Endothelial cell of umbilical vein (primary cell): ENCODE data around the gene GAL3ST2. TPM values are rescaled to one million over a fixed set of nuclear protein-coding genes. Genes with fewer than 3 reads are reported as not detected.

Experiments
- BruUV-seq: library from RNA; stranded (reverse); fragments of 400-500 nt; replicated peaks from 2 replicates; lab custom pipeline; 2021; lab: Mats Ljungman, UMichigan
- CTCF ChIA-PET: fragments of 300-600, 350-600 bp; sonication (Branson Sonifier 250); formaldehyde crosslinking; loops from one replicate; lab custom pipeline; 2021; ENCODE audit warnings: antibody characterized with exemption, inconsistent platforms; lab: Charles Lee
- POLR2A ChIA-PET: fragments of 300-600, 350-600 bp; sonication (Branson Sonifier 250); formaldehyde crosslinking; loops from one replicate; lab custom pipeline; 2021; ENCODE audit warnings: antibody characterized with exemption, inconsistent platforms; lab: Charles Lee
- DNase-seq: peaks from one replicate; pipeline ENCODE4 v3.0.0-alpha.2; 2011; ENCODE audit warnings: low read depth, low spot score
- FAIRE-seq: peaks from 2 replicates; lab custom pipeline; 2011; peaks lifted over from hg19 to GRCh38; lab: Jason Lieb, UNC
- H2AFZ ChIP-seq: 2 replicates; pipeline ENCODE4 v1.6.0; 2012; ENCODE audit warnings: low read depth, low read length, control low read depth, inconsistent platforms
- H3K27ac ChIP-seq: 2 replicates; pipeline ENCODE4 v1.5.1; 2011; ENCODE audit warnings: low read depth, mild to moderate bottlenecking, control low read depth, low read length, moderate library complexity; ENCODE audit not compliant: insufficient read depth
- H3K27me3 ChIP-seq, 2 experiments: 2 replicates each; pipeline versions ENCODE4 v1.6.0 to v1.6.1; 2011; ENCODE audit warnings: low read length in 2 of 2, mixed read lengths in 1 of 2; ENCODE audit not compliant: control insufficient read depth in 2 of 2, insufficient read depth in 2 of 2
- H3K36me3 ChIP-seq, 2 experiments: 2 replicates in 1 of 2; 3 replicates in 1 of 2; pipeline ENCODE4 v1.5.1; 2011; ENCODE audit warnings: low read length in 2 of 2, mild to moderate bottlenecking in 1 of 2, moderate library complexity in 1 of 2; ENCODE audit not compliant: control insufficient read depth in 2 of 2, insufficient read depth in 2 of 2; ENCODE audit errors: extremely low read depth in 1 of 2
- H3K4me1 ChIP-seq: 3 replicates; pipeline ENCODE4 v1.5.1; 2011; ENCODE audit warnings: mild to moderate bottlenecking, low read length; ENCODE audit not compliant: control insufficient read depth, insufficient read depth; ENCODE audit errors: extremely low read depth
- H3K4me2 ChIP-seq: 2 replicates; pipeline ENCODE4 v1.6.1; 2011; ENCODE audit warnings: low read length, control low read depth, mixed read lengths; ENCODE audit not compliant: insufficient read depth
- H3K4me3 ChIP-seq, 3 experiments: fragments of 200-600 bp in 1 of 3; sonication (generic), shearing (Covaris generic) in 1 of 3; replicated peaks in 1 of 3; 2 replicates each; pipeline ENCODE4 v1.5.1; 2011 to 2016; ENCODE audit warnings: control low read depth in 3 of 3, low read length in 3 of 3, mild to moderate bottlenecking in 2 of 3, inconsistent platforms in 1 of 3, low read depth in 1 of 3, moderate library complexity in 1 of 3; ENCODE audit not compliant: insufficient read depth in 1 of 3
- H3K79me2 ChIP-seq: 2 replicates; pipeline ENCODE4 v1.6.0; 2012; ENCODE audit warnings: low read length, inconsistent platforms; ENCODE audit not compliant: control insufficient read depth, insufficient read depth
- H3K9ac ChIP-seq: replicated peaks from 2 replicates; pipeline ENCODE3; 2011; ENCODE audit warnings: low read length, control low read depth; ENCODE audit not compliant: insufficient read depth; ENCODE audit errors: extremely low read depth
- H3K9me1 ChIP-seq: replicated peaks from 3 replicates; pipeline ENCODE4 v1.6.0; 2011; ENCODE audit warnings: mild to moderate bottlenecking, low read length; ENCODE audit not compliant: control insufficient read depth, insufficient read depth; ENCODE audit errors: extremely low read depth
- H3K9me3 ChIP-seq: replicated peaks from 2 replicates; pipeline ENCODE4 v1.5.1; 2012; ENCODE audit warnings: low read length, inconsistent platforms; ENCODE audit not compliant: control insufficient read depth, insufficient read depth
- H4K20me1 ChIP-seq: replicated peaks from 2 replicates; pipeline ENCODE3; 2011; ENCODE audit warnings: mild to moderate bottlenecking, low read length; ENCODE audit not compliant: control insufficient read depth, insufficient read depth; ENCODE audit errors: extremely low read depth
- CTCF ChIP-seq, 2 donors: IDR thresholded peaks; 1 replicate in 1 of 2; 2 replicates in 1 of 2; pipeline ENCODE4 v1.5.1; 2011; ENCODE audit warnings: low read length in 2 of 2, mild to moderate bottlenecking in 2 of 2, moderate library complexity in 2 of 2, control low read depth in 1 of 2, inconsistent platforms in 1 of 2, low read depth in 1 of 2; ENCODE audit not compliant: insufficient read depth in 1 of 2; ENCODE audit errors: extremely low read depth in 1 of 2
- EZH2 ChIP-seq: IDR thresholded peaks from 2 replicates; pipeline ENCODE4 v1.6.1; 2012; ENCODE audit warnings: borderline replicate concordance, low read depth, mild to moderate bottlenecking, moderate library complexity, low read length, inconsistent platforms; ENCODE audit not compliant: severe bottlenecking
- FOS ChIP-seq: IDR thresholded peaks from 2 replicates; pipeline ENCODE4 v1.6.1; 2011; ENCODE audit warnings: mild to moderate bottlenecking, low read length, moderate library complexity, borderline replicate concordance; ENCODE audit not compliant: insufficient read depth
- GATA2 ChIP-seq: IDR thresholded peaks from 2 replicates; pipeline ENCODE4 v1.7.0; 2011; ENCODE audit warnings: low read depth, mild to moderate bottlenecking, moderate library complexity, mixed read lengths, low read length; ENCODE audit not compliant: insufficient read length, insufficient read depth
- JUN ChIP-seq: IDR thresholded peaks from 2 replicates; pipeline ENCODE4 v1.6.1; 2011; ENCODE audit warnings: borderline replicate concordance, low read depth; ENCODE audit not compliant: insufficient read length, insufficient read depth
- MYC ChIP-seq: IDR thresholded peaks from one replicate; pipeline ENCODE4 v1.6.1; 2011; ENCODE audit warnings: mild to moderate bottlenecking, low read depth, low read length
- POLR2A ChIP-seq: IDR thresholded peaks from 2 replicates; pipeline ENCODE4 v1.6.1; 2012; ENCODE audit warnings: low read depth, mild to moderate bottlenecking, control low read depth, low read length
- POLR2AphosphoS5 ChIP-seq: IDR thresholded peaks from 2 replicates; pipeline ENCODE4 v1.6.1; 2012; ENCODE audit warnings: low read depth, mild to moderate bottlenecking, control low read depth, low read length, moderate library complexity; ENCODE audit not compliant: insufficient read depth
- dilution Hi-C: fragments of 300-500 bp; cut with MboI; formaldehyde crosslinking; loops from one replicate; pipeline ENCODE4 v1.15.0; 2019; ENCODE audit warnings: low sequenced_read_pairs; ENCODE audit not compliant: extremely low pct_ligation_motif_present
- intact Hi-C: fragments of 100-400 bp; cut with micrococcal nuclease; formaldehyde crosslinking; loops from one replicate; pipeline ENCODE4 v1.10.0; 2022
- polyA plus RNA-seq, 4 experiments: library from polyadenylated mRNA; depleted of rRNA in 3 of 4; stranded (reverse) in 3 of 4; unstranded in 1 of 4; fragments of >200 nt; gene quantifications; 2 replicates each; pipeline versions ENCODE4 v1.2.1 to v1.2.3, GENCODE V29; 2011 to 2012; ENCODE audit warnings: missing spikeins in 1 of 4
- total RNA-seq: library from RNA; stranded (reverse); gene quantifications from 2 replicates; pipeline ENCODE4 v1.2.3, GENCODE V29; 2021
- TF ChIP-seq, protein P1 (sequence below): IDR thresholded peaks from 2 replicates; pipeline ENCODE4 v1.6.1; 2011; ENCODE audit not compliant: insufficient read depth, insufficient read length

The GAL3ST2 gene
- total and polyA plus RNA-seq, 2 donors (not counting 3 experiments of a cell fraction or from before 2014, with no cell fraction given), result not detected

DNA sequence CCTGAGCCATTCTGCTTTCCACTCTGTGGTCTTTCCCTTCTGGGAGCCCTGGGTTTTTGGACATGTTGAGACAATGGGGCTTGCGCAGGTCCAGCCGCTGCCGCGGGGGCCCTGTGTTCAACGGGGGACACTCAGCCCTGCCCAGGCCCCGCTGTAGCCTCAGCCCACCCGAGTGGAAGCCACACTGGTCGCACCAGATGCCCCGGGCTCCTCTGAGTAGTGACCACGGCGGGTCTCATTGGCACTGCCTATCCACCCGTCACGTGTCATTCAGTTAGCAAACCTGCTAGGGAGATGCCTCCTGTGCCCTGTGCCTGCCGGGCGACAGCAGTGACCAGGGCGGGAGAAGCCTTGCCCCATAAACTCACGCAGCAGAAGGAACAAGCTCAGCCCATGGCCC lies 23.1 kb upstream of the GAL3ST2 start:
- peaks cover 0 to 13% of the 10 kb centered on the region in 2 experiments for H3K36me3 ChIP-seq
- no peaks in the 10 kb centered on the region for H3K27me3 ChIP-seq
- dilution Hi-C loops, result no loop called here
- H3K9me3 ChIP-seq, result no peaks in the 10 kb centered on the region
- H3K27ac ChIP-seq, result no peak overlapping the region
- H3K9ac ChIP-seq, result no peak overlapping the region
- ChIA-PET CTCF (no interaction called here), POLR2A (no interaction called here)
- no peaks in the 10 kb centered on the region for H3K4me1 ChIP-seq
- H2AFZ ChIP-seq, result no peak overlapping the region
- no peaks in the 10 kb centered on the region for H3K9me1 ChIP-seq
- no peak overlapping the region for H3K4me3 ChIP-seq
- no peaks in the 10 kb centered on the region for H3K79me2 ChIP-seq
- intact Hi-C loops, result no loop called here
- H3K4me2 ChIP-seq, result no peak overlapping the region
- TF ChIP-seq POLR2AphosphoS5, result no peak
- TF ChIP-seq POLR2A, result no peak
- TF ChIP-seq, protein P1, sequence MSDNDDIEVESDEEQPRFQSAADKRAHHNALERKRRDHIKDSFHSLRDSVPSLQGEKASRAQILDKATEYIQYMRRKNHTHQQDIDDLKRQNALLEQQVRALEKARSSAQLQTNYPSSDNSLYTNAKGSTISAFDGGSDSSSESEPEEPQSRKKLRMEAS, result no peak
- TF ChIP-seq JUN, result no peak
- TF ChIP-seq EZH2, result no peak
- no peaks in the 10 kb centered on the region for H4K20me1 ChIP-seq
- no TSS peak for BruUV-seq
- DNase-seq (no peak), FAIRE-seq (no peak)

DNA sequence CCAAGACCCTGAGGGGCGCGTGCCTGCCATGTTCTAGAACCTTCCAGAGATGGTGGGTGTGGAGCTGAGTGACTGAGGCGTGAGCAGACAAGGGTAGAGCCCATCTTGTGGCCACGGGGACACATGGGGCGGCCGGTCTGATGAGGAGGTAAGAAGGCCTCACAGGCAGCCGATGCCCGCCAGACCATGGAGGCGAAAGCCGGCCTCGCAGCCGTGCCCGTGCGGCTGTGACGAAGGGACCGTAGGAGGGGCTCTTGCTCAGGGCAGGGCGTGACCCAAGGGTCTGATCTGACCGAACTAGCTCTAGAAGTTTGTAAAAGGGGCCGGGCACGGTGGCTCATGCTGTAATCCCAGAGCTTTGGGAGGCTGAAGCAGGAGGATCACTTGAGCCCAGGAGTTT lies 22.6 kb upstream of the GAL3ST2 start:
- Histone ChIP-seq H3K36me3 (peaks cover 0 to 10% of the 10 kb centered on the region in 2 experiments), H3K4me1 (no peaks in the 10 kb centered on the region), H2AFZ (no peak overlapping the region), H3K9me1 (no peaks in the 10 kb centered on the region), H3K27me3 (no peaks in the 10 kb centered on the region), H4K20me1 (no peaks in the 10 kb centered on the region), H3K9ac (no peak overlapping the region), H3K79me2 (no peaks in the 10 kb centered on the region), H3K27ac (no peak overlapping the region), H3K9me3 (no peaks in the 10 kb centered on the region), H3K4me2 (no peak overlapping the region), H3K4me3 (no peak overlapping the region)
- TF ChIP-seq POLR2A (no peak), POLR2AphosphoS5 (no peak), EZH2 (no peak), GATA2 (no peak), JUN (no peak), FOS (no peak), CTCF (IDR thresholded peaks at IDR 0.05; ENCODE audit: extremely low read depth in 1 of 2, insufficient read depth in 1 of 2, low read depth in 1 of 2, low read length in 2 of 2) (no peak), MYC (no peak)
- TF ChIP-seq, protein P1, result no peak
- FAIRE-seq (no peak), DNase-seq (no peak)
- BruUV-seq, result no TSS peak
- intact Hi-C loops, result no loop called here
- dilution Hi-C loops, result no loop called here
- POLR2A ChIA-PET, result no interaction called here
- CTCF ChIA-PET, result no interaction called here
